GM18909 (cell line): ENCODE results near the gene FADS2.

Experiments used
- ATAC-seq: cut with Tn5 transposase; IDR thresholded peaks from one replicate; pipeline ENCODE4 v1.9.1; 2021; ENCODE audit warnings: mild to moderate bottlenecking; ENCODE audit not compliant: unreplicated experiment, poor library complexity

The FADS2 gene

DNA sequence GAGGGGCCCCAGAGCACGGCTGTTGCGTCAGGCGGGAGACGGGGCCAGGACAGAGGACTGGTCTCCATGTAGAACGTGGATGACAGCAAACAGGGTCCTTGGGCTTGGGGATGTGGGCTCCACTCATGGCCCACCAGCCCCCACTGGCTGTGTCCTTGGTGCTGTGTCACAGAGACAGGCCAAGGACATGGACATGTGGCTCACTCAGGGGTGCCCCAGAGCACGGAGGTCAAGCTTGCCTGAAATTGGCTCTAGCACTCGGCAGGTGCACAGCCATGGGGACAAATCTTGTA, 14.4 kb downstream of the FADS2 start:
- ATAC-seq: no peak

DNA sequence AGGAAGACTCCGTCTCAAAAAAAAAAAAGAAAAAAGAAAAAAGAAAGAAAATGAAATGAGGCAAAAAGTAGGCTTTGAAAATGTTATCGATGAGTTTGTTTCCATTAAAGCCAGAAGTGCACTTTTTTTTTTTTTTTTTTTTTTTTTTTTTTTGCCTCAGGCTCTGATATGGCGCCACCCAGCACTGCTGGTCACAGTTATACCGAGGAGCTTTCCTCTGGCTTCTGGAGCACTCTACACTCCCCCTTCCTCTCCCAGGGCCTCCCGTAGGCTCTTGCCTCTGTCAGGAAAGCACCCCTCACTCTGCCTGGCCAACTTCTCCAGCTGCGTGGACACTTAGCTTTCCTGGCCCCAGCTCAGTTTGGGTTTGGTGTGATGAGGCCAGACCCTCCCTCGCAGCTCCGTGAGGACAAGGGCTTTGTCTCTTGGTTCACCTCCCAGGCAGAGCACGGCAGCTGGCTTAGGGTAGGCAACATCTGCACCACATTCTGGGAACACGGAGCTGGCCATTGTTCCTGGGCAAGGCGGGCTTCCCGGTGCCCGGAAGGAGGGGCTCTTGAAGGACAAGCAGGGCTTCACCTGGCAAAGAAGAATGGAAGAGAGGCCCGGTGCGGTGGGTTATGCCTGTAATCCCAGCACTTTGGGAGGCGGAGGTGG, 16.9 kb downstream of the FADS2 start:
- no peak for ATAC-seq

DNA sequence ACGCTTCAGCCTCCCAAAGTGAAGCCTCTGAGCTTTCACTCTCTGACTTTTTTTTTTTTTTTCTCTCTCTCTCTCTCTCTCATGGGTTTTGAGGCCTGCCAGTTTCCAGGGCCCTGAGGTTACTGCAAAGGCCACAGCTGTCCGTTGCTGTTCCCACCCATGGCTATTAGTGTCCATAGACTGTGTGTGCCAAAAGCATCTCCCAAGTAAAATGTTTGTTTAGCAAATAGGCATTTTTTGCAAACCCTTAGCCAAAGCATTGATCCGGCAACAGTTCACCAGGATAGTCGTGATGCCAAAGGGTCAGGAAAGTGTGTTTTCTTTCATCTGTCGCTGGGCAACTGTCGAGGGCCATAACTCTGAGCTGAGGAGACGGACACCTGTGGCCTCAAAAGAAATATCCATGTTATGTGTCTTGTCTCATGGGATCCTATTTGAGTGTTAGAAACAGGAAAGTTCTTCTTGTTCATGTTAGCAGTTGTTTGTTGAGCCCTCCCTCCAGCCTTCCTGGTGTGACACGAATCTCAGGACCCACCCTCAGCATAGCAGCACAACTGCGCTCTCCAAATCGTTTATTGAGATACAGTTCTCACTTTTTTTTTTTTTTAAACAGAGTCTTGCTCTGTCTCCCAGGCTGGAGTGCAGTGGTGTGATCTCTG, 18.4 kb downstream of the FADS2 start:
- no peak for ATAC-seq

DNA sequence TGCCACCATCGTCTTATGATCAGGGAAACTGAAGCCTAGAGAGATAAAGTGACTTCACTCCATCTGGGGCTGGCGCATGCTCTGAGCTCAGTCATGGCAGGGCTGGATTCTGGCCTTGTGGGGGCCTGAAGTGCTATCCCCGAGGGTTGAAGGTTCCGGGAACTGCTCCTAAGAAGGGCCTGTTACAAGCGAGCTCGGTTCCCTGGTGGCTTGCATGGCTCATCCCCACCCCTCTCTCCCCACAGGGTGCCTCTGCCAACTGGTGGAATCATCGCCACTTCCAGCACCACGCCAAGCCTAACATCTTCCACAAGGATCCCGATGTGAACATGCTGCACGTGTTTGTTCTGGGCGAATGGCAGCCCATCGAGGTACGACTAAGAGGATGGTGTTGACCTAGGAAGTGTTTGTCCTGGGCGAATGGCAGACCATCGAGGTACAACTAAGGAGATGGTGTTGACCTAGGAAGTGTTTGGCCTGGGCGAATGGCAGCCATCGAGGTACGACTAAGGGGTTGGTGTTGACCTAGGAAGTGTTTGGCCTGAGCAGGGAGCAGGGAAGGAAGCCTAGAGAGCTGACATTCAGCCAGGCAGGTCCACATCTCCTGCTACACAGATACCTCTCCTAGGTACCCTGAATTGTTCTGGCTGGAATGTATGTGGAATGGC, 19.9 kb downstream of the FADS2 start:
- ATAC-seq: no peak

DNA sequence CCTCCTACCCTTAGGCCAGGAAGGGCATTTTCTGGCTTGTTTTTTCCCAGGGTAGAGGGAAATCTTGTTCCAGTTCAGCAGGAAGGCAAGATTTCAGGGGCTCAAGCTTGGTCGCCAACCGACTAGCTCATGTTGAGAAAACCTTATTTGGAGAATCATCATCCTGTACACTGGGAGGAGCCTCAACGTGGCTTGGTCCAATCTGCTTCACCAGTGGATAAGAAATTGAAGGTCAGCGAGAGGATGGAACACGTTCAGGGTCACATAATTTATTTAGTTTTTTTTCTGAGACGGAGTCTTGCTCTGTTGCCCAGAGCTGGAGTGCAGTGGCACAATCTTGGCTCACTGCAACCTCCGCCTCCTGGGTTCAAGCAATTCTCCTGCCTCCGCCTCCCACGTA, 20.5 kb downstream of the FADS2 start:
- ATAC-seq: no peak

DNA sequence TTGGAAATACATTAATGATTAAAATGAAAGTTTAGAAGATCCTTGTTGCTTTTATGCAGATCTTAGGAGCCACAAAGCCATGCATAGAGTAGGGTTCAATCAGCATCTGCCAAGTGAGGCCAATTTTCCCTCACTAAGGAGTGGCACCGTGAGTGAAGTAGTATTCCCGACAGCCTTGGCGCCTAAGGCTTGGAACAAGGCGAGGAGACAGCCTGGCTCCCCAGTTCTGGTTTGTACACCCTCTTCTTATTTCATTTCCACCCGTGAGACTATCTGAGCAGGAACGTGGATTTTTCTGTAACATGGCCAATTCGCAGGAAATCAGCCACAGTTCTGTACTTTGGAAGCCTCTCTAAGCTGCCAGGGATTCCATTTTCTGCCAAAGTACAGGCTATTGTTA, 22.6 kb downstream of the FADS2 start:
- no peak for ATAC-seq

DNA sequence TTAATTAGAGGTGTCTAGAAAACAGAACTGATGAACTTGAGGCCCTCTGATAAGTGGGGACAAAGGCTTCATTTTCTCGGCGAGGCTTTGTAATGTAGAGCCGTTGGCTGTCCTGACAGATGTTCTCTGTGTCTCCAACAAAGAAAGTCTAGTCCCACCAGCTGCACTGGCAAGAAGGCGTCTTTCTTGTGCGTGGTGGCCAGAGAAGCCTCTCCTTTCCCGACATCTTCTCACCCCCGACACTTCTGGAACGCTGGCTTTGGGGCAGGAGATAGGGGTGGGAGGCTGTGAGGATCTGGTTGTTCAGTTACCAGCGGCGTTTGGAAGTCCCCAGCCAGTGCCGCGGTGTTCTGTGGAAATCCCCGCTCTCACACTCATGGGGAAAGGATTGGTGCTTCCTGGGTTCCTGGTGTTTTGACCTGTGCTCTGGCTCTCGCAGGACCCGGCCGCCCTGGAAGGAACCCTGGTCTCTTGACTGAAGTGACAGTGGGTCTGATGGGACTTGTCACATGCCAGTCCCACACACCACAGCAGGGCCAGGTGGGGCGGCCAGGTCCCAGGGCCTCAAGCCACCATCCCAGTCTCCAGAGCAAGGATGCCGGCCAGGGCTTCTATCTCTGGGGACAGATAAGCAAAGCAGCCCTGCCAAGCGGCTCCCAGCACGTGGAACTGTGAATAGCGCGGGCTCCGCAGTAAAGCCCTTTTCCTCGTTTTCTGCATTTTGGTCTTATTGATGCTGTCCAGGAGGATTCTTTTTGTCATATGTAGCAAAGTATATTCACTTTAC, 23.2 kb downstream of the FADS2 start:
- ATAC-seq: no peak

DNA sequence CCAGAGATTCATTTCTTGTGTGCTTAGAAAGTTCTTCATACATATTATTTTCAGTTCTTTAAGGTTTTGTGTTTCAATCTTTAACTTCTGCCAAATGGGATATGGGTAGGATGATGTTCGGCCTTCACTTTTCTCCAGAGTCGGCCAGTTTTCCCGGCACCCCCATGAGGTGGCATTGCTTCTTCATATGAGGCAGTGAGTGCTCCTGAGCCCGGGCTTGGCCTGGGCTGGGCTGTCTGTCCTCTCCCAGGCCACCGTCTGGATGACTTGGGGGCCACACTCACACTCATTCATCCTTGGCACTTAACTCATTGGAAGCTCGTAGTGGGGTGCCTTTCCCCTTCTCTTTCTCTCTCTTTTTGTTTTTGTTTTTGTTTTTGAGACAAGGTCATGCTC, 23.8 kb downstream of the FADS2 start:
- ATAC-seq: no peak

DNA sequence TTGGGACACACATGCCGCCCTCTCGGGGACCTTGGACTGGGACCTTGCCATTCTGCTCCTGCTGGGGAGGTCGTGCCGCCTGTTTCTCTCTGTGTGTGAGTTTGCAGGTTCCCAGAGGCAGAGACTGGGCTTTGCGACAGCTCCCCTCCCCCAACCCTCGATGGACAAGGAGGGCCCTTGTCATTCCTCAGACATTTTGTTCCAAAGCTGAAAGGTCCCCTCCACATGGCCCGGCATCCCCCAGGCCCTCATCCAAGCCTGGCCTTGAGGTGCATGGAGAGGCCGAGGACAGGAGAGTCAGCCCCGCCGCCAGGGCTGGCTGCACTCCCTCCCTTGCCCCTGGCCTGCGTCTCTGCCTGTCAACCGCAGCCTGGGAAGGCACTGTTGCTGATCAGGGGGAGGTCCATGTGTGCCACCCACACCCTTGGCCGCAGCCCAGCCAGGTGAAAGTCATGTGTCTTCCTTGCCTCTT, 25.6 kb downstream of the FADS2 start:
- ATAC-seq: no peak

DNA sequence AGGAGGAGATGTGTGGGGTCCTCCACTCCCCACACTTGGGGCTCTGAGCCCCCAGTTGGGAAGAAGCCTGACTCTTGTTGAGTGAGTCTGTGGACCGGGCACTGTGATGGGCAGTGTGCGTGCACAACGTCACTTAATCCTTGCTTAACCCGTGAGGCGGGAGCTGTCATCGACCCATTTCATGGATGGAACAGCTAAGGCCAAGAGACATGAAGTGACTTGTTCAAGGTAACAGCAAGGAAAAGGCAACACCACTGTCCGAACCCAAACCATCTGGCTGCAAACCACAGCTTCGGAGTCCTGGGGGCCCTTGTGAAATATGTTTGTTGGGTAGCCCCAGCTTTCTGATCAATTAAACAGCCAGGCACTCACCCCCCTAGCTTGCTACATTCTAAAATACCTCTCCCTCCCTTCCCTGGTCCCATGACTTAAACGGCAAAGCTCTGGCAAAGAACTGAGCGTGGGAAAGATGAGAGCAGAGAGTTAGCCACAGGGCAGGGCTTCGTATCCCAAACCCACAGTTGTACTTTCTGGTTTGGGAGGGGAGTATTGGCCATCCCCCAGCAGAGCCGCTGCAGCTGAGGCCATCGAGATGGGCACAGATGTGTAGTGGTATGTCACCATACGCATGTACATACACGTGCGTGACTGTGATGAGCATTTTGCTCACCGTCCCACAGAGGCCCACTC, 26.3 kb downstream of the FADS2 start:
- no peak for ATAC-seq

DNA sequence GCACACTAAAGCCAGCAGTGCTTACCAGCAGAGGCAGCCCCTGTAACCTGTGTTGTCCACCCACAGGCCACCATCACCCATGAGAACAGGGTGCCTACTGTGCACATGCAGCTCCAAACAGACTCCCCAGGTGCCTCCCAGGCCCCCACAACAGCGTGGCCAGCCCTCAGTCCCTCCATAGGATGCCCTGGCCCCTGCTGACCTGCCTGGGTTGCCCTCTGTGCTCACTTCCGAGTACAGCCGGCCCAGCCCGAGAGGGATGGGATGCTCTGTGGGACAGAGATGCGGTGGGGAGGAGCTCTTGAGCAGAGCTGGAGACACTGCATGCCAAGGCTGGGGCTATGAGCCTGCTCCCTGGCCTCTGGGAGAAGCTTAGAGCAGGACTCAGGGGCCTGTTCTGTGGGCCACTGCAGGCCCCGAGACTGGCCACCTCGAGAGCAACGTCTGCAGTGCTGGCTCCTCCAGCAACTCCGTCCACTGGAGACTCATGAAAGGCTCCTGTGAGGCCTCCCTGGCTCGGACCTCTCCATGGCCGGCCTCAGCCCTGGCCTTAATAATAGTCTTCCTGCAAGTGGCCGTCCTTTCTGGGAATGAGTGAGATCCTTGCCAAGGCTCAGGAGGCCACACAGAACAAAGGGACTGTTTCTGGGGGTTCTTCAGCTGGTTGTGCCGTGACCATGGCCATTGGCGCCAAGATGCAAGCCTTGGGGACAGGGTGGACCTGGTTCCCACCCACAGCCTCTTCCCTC, 27.0 kb downstream of the FADS2 start:
- ATAC-seq: no peak

DNA sequence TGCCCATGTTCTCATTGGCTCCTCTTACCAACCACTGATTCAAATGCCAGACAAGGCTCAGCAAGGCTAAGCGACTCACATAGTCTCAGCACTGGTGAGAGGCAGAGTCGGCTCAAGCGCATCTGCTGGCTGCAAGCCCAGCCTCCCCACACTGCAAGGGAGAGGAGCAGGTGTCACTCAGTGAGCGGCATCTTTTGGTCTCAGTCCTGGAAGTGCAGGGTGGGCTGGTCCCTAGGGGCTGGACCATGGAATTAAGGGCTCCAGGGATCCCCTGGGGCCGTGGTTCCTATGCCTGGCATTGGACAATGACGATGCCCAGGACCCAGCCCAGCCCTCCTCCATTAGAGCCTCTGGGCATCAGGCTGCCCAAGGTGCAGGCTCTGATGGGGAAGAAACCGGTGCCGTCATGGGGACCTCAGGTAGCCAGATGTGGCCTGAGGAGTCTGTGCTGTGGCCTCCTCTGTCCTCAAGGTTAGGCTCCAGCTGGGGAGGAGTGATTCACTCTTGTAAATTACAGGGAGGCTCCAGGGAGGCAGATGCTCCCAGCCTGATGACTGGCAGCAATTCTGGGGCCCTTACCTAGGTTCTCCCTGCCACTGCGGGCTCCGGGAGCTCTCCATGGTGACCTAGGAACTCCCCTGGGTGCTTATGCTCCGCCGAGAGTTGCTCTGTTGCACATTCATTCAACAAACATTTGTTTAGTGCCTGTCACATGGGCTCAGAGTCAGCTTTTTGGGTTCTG, 28.0 kb downstream of the FADS2 start:
- ATAC-seq: no peak

DNA sequence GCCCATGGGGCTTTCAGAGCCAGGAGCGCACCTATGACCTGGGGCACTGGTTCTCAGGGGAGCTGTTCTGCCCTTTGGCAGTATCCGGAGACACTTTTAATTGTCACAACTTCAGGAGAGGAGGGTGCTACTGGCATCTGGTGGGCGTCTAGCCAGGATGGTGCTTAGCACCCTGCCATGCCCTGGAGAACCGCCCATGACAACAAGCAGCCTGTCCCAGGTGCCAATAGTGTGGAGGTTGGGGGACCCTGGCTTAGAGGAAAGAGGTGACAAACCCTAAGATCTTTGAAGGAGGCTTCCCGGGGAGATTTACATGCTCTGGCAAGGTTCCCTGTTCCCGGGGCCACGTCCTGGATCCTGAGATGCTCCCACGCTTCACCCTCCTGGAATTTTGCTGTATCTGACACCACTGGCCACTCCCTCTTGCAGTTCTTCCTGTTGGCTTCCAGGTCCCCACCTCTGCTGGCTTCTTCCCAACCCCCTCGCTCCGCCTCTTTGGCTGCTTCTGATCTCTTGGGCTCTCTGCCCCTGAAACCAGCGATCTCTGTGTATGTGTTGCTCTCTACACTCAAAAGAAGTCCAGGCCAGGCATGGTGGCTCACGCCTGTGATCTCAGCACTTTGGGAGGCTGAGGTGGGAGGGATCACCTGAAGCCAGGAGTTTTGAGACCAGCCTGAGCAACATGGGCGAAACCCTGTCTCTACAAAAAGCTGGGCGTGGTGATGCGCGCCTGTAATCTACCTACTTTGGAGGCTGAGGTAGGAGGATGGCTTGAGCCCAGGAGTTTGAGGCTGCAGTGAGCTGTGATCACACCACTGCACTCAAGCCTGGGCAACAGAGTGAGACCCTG, 32.2 kb downstream of the FADS2 start:
- ATAC-seq: no peak

DNA sequence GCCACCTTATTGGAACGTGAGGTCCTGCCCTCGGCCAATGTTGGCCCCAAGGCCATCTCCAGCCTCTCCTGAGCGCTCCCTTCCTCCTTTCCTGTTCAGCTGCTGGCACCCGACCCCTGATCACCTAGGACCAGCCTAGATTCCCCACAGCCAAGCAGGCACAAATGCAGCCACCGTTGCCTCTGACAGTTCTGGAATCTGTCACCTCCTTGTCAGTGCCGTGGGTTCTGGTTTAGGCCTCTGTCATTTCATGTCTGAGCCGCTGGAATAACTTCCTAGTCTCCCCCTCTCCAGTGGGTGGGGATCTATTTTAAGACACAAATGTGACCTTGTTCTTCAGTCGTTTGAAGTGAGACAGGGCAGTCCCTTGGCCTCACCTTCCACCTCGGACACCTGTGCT, 33.5 kb downstream of the FADS2 start:
- ATAC-seq: no peak

DNA sequence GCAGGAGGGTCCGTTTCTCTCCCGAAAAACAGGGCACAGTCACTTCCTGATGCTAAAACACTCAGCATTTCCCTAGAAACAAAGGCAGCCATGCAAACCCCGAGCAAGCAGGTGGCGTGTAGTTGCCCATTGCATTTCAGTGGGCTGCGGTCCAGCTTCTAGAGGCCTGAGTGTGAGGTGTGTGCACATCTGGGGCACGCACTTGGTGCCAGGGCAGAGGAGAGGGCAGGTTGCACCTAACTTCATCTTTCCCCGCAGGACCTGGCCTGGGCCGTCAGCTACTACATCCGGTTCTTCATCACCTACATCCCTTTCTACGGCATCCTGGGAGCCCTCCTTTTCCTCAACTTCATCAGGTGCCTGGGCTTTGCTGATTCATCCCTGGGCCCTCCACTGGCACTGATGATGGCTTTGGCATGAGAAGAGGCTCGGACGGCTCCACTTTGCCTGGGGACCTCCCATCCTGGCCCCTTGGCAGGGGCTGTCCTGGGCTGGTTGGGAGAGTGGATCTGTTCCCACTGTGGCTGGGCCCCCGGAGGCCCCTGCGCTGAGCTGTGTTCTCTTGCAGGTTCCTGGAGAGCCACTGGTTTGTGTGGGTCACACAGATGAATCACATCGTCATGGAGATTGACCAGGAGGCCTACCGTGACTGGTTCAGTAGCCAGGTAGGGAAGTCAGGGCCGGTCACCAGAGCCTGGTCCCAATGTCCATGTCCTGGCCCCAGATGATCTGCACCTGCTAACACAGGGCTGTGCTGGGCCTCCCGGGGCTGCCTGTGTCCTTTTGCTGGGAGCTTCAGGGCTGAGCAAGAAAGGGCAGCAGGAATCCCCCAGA, 34.8 kb downstream of the FADS2 start:
- ATAC-seq: no peak

DNA sequence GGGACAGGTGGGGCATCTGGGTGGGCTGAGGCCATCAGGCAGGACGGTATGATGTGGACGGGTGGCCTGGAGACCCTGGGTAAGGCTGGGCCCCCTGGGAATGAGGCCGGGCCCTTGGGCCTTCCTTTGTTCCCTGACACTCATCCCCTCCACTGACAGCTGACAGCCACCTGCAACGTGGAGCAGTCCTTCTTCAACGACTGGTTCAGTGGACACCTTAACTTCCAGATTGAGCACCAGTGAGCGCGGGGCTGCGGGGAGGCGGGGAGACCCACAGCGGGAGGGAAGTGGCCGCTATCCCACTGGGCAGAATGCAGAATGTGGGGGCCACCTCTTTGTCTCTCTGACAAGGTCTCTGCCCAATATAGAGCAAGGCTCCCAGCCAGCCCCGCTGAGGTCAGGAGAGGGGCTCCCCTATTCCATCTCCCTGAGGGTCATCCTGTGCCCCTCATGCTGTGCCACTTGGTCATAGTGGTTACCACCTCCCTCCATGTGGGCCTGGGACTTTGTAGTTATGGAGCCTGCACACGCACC, 35.5 kb downstream of the FADS2 start:
- ATAC-seq: no peak
